Posterior vena cava (tissue), 2 donors: ENCODE data around the gene AQP12A. TPM values are rescaled to one million over a fixed set of nuclear protein-coding genes. Genes with fewer than 3 reads are reported as not detected.

Experiments
- DNase-seq: peaks from one replicate; pipeline ENCODE4 v3.0.0-alpha.2; 2020; ENCODE audit warnings: low spot score
- intact Hi-C, 2 donors: fragments of 100-400 bp; cut with DNase I; formaldehyde crosslinking; loops; one replicate each; pipeline versions ENCODE4 v1.14.1 to v1.14.2; 2022 to 2023
- total RNA-seq, 2 donors: library from RNA; stranded (reverse); fragmentation: NEBNext Ultra II Directional; extraction: Animal tissue kit (Norgen Biotek cat#: 25700); gene quantifications; one replicate each; pipeline ENCODE4 v1.2.1, GENCODE V29; 2021
- donor health status: DM: yes; HTN: yes; CAD: no.
- donor health status: DM: yes; HTN: yes; CAD: no.

AQP12A gene
- total RNA-seq, 2 donors from 2014 or later: not detected

- intact Hi-C loops: no loop called here
- DNase-seq: no peak
These were observed 25.5 kb downstream of the AQP12A start for GRCh38 chr2:240717181-240717641.

GRCh38 chr2:240717681-240718581 is 26.3 kb downstream of the AQP12A start:
- intact Hi-C loops: no loop called here
- DNase-seq: no peak

- intact Hi-C loops: no loop called here
- DNase-seq: no peak
These were observed 27.3 kb downstream of the AQP12A start for GRCh38 chr2:240718896-240719490.

GRCh38 chr2:240719676-240720545 is 28.2 kb downstream of the AQP12A start:
- intact Hi-C loops: loop anchor here in 1 of 2 donors (10.0 kb wide), 1 partner anchor 1245 kb away; no protein-coding TSS in a partner anchor
- no peak for DNase-seq

GRCh38 chr2:240720686-240721595 is 29.3 kb downstream of the AQP12A start:
- DNase-seq: no peak
- intact Hi-C loops: loop anchor here in 1 of 2 donors (10.0 kb wide), 1 partner anchor 1246 kb away; no protein-coding TSS in a partner anchor

- intact Hi-C loops: loop anchor here in 1 of 2 donors (10.0 kb wide), 1 partner anchor 1247 kb away; no protein-coding TSS in a partner anchor
- DNase-seq: no peak
These were observed 30.0 kb downstream of the AQP12A start for GRCh38 chr2:240721596-240722180.

GRCh38 chr2:240722376-240722775 is 30.7 kb downstream of the AQP12A start:
- intact Hi-C loops: loop anchor here in 1 of 2 donors (10.0 kb wide), 1 partner anchor 1248 kb away; no protein-coding TSS in a partner anchor
- DNase-seq: no peak

- intact Hi-C loops: loop anchor here in 1 of 2 donors (10.0 kb wide), 1 partner anchor 1248 kb away; no protein-coding TSS in a partner anchor
- no peak for DNase-seq
These were observed 31.4 kb downstream of the AQP12A start for GRCh38 chr2:240722796-240723735.

GRCh38 chr2:240723851-240724250 is 32.2 kb downstream of the AQP12A start:
- intact Hi-C loops: loop anchor here in 1 of 2 donors (10.0 kb wide), 1 partner anchor 1249 kb away; no protein-coding TSS in a partner anchor
- DNase-seq: no peak

- intact Hi-C loops: loop anchor here in 1 of 2 donors (10.0 kb wide), 1 partner anchor 1250 kb away; no protein-coding TSS in a partner anchor
- no peak for DNase-seq
These were observed 32.8 kb downstream of the AQP12A start for GRCh38 chr2:240724431-240724830.

GRCh38 chr2:240725266-240725665 is 33.6 kb downstream of the AQP12A start:
- no peak for DNase-seq
- intact Hi-C loops: loop anchor here in 1 of 2 donors (10.0 kb wide), 1 partner anchor 1250 kb away; no protein-coding TSS in a partner anchor

- intact Hi-C loops: loop anchor here in 1 of 2 donors (10.0 kb wide), 1 partner anchor 1251 kb away; no protein-coding TSS in a partner anchor
- DNase-seq: no peak
These were observed 34.0 kb downstream of the AQP12A start for GRCh38 chr2:240725671-240726070.

GRCh38 chr2:240726876-240727275 is 35.2 kb downstream of the AQP12A start:
- no peak for DNase-seq
- intact Hi-C loops: loop anchor here in 1 of 2 donors (10.0 kb wide), 1 partner anchor 1252 kb away; no protein-coding TSS in a partner anchor

GRCh38 chr2:240727439-240727838 is 35.8 kb downstream of the AQP12A start:
- intact Hi-C loops: loop anchor here in 1 of 2 donors (10.0 kb wide), 1 partner anchor 1253 kb away; no protein-coding TSS in a partner anchor
- DNase-seq: no peak

- no peak for DNase-seq
- intact Hi-C loops: loop anchor here in 1 of 2 donors (10.0 kb wide), 1 partner anchor 1253 kb away; no protein-coding TSS in a partner anchor
These were observed 36.2 kb downstream of the AQP12A start for GRCh38 chr2:240727913-240728312.

GRCh38 chr2:240728361-240728760 is 36.7 kb downstream of the AQP12A start:
- DNase-seq: no peak
- intact Hi-C loops: loop anchor here in 1 of 2 donors (10.0 kb wide), 1 partner anchor 1254 kb away; no protein-coding TSS in a partner anchor
